Thymus (tissue), 11 donors: Measurements from ENCODE around the gene CPLX3. TPM values are rescaled to one million over a fixed set of nuclear protein-coding genes. Genes with fewer than 3 reads are reported as not detected.

ENCODE experiments used
- DNase-seq, 9 donors: peaks; one replicate each; pipeline ENCODE4 v3.0.0-alpha.2; 2013; ENCODE audit warnings: low spot score in 9 of 9, low read depth in 6 of 9, missing footprints in 1 of 9
- H3K27ac ChIP-seq, 2 donors: one replicate each; pipeline ENCODE4 v1.5.1; 2013; ENCODE audit warnings: control low read depth in 1 of 2, low read depth in 1 of 2, low read length in 1 of 2, mild to moderate bottlenecking in 1 of 2, moderate library complexity in 1 of 2
- H3K27me3 ChIP-seq, 2 donors: one replicate each; pipeline ENCODE4 v1.5.1; 2013; ENCODE audit warnings: low read length in 1 of 2; ENCODE audit not compliant: control insufficient read depth in 2 of 2, insufficient read depth in 1 of 2
- H3K36me3 ChIP-seq, 2 donors: one replicate each; pipeline ENCODE4 v1.5.1; 2013; ENCODE audit warnings: low read length in 1 of 2, mild to moderate bottlenecking in 1 of 2, moderate library complexity in 1 of 2; ENCODE audit not compliant: control insufficient read depth in 2 of 2, insufficient read depth in 2 of 2
- H3K4me1 ChIP-seq, 2 donors: one replicate each; pipeline ENCODE4 v1.5.1; 2013; ENCODE audit warnings: low read length in 2 of 2; ENCODE audit not compliant: control insufficient read depth in 2 of 2, insufficient read depth in 2 of 2
- H3K4me3 ChIP-seq, 2 donors: one replicate each; pipeline ENCODE4 v1.5.1; 2013; ENCODE audit warnings: low read length in 2 of 2, control low read depth in 1 of 2, mild to moderate bottlenecking in 1 of 2
- H3K9me3 ChIP-seq, 2 donors: one replicate each; pipeline ENCODE4 v1.5.1; 2013; ENCODE audit warnings: low read length in 1 of 2, mild to moderate bottlenecking in 1 of 2; ENCODE audit not compliant: control insufficient read depth in 2 of 2, insufficient read depth in 1 of 2
- WGBS: extraction: QIAGEN DNeasy Blood & Tissue Kit; methylation state at CpG from one replicate; pipeline ENCODE4 v1.1.7; 2013; 5-methylcytosine and 5-hydroxymethylcytosine counted together
- polyA plus RNA-seq: library from polyadenylated mRNA; stranded (reverse); fragments of 200-250 nt; gene quantifications from one replicate; pipeline ENCODE4 v1.2.3, GENCODE V29; 2013
- total RNA-seq: library from RNA; stranded (reverse); fragments of 120-200 nt; gene quantifications from one replicate; pipeline ENCODE4 v1.2.4, GENCODE V29; 2013
- donor health status: healthy.

Gene CPLX3
- total and polyA plus RNA-seq, 2 donors = 0.05 to 1.1 TPM

GRCh38 chr15:74821091-74821789, 5.2 kb upstream of the CPLX3 start:
- WGBS = 88% methylated on average over 11 of the region's 11 CpGs
- Histone ChIP-seq H3K36me3 (no peaks in the 10 kb centered on the region), H3K4me3 (no peak overlapping the region), H3K27ac (no peak overlapping the region), H3K27me3 (peaks cover 5 to 51% of the 10 kb centered on the region in 2 donors), H3K4me1 (peaks cover 0 to 2% of the 10 kb centered on the region in 2 donors), H3K9me3 (no peaks in the 10 kb centered on the region)
- no peak for DNase-seq

GRCh38 chr15:74821790-74822158, 4.7 kb upstream of the CPLX3 start:
- no peak overlapping the region for H3K27ac ChIP-seq
- peaks cover 0 to 3% of the 10 kb centered on the region in 2 donors for H3K9me3 ChIP-seq
- peaks cover 0 to 6% of the 10 kb centered on the region in 2 donors for H3K4me1 ChIP-seq
- DNase-seq = no peak
- H3K4me3 ChIP-seq = no peak overlapping the region
- H3K27me3 ChIP-seq = peaks cover 9 to 56% of the 10 kb centered on the region in 2 donors
- no peaks in the 10 kb centered on the region for H3K36me3 ChIP-seq
- 83% methylated on average over 7 of the region's 7 CpGs for WGBS

GRCh38 chr15:74822233-74822632, 4.2 kb upstream of the CPLX3 start:
- Histone ChIP-seq H3K27ac (no peak overlapping the region), H3K4me1 (peaks cover 0 to 6% of the 10 kb centered on the region in 2 donors), H3K4me3 (no peak overlapping the region), H3K36me3 (no peaks in the 10 kb centered on the region), H3K27me3 (peaks cover 13 to 60% of the 10 kb centered on the region in 2 donors), H3K9me3 (peaks cover 0 to 3% of the 10 kb centered on the region in 2 donors)
- DNase-seq = no peak
- WGBS = 98% methylated on average over 4 of the region's 4 CpGs

DNA sequence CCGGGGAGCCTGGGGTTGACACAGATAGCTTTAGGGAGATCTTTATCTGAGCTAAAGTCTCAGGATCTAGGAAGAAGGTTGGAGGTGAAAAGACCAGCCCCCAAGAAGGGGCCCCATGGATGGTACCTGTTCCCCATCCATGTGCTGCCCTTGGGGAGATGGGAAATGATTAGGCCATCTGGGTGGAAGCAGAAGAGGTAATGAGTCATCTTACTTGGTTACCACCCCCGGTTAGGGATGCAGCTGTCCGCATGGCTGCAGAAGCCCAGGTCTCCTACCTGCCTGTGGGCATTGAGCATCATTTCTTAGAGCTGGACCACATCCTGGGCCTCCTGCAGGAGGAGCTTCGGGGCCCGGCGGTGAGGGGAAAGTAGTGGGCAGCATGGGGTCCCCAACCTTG, 3.1 kb upstream of the CPLX3 start:
- WGBS = 90% methylated on average over 6 of the region's 6 CpGs
- peaks cover 13 to 64% of the 10 kb centered on the region in 2 donors for H3K27me3 ChIP-seq
- H3K9me3 ChIP-seq = peaks cover 0 to 3% of the 10 kb centered on the region in 2 donors
- H3K4me3 ChIP-seq = no peak overlapping the region
- peaks cover 0 to 6% of the 10 kb centered on the region in 2 donors for H3K4me1 ChIP-seq
- no peak overlapping the region for H3K27ac ChIP-seq
- H3K36me3 ChIP-seq = no peaks in the 10 kb centered on the region
- no peak for DNase-seq

- Histone ChIP-seq H3K36me3 (no peaks in the 10 kb centered on the region), H3K27ac (no peak overlapping the region), H3K9me3 (peaks cover 0 to 3% of the 10 kb centered on the region in 2 donors), H3K4me1 (peaks cover 0 to 6% of the 10 kb centered on the region in 2 donors), H3K27me3 (peaks cover 13 to 65% of the 10 kb centered on the region in 2 donors), H3K4me3 (no peak overlapping the region)
- WGBS = 93% methylated on average over 7 of the region's 7 CpGs
- DNase-seq = no peak
Measured at GRCh38 chr15:74824976-74825375, 1.5 kb upstream of the CPLX3 start.

DNA sequence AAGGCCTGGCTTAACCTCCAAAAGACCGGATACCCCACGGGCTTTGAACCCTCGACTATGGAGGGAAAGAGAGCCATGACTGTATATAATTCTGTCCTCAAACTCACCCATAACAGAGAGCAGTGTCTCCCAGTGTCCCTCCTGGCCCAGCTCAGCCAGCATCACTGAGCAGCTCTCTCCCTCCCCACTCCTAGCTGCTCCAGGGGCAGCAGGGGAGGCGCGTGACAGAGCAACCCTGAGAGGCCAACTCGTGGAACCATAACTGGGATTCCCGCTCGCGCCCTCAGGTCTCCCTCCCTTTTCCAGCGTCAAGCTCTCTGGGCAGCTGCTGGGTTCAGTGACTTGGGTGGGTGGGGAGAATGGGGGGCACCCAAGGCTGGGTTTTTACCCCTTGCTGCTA, 561 bp upstream of the CPLX3 start:
- 72% methylated on average over 10 of the region's 10 CpGs for WGBS
- Histone ChIP-seq H3K27ac (no peak overlapping the region), H3K4me3 (no peak overlapping the region), H3K4me1 (peaks cover 0 to 6% of the 10 kb centered on the region in 2 donors), H3K36me3 (no peaks in the 10 kb centered on the region), H3K27me3 (peaks cover 13 to 62% of the 10 kb centered on the region in 2 donors), H3K9me3 (peaks cover 0 to 3% of the 10 kb centered on the region in 2 donors)
- no peak for DNase-seq

DNA sequence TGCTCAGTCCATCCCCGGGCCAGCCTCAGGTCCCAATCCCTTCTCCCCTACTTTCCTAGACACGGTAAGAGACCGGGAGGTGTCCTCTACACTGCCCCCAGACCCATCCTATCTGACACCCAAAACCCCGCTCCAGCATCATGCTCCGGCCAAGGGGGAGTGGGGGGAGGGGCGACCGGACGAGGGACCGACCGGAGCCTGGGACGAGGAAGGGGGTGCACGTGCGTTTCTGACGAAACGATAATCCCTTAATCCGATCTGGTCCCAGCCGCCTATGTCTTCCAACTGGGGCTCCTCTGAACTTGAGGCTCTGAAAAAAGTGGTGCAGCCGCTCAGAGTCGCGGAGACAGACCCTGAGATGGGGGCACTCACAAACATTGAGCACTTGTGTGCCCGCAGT, 494 bp downstream of the CPLX3 start:
- Histone ChIP-seq H3K27me3 (peaks cover 13 to 59% of the 10 kb centered on the region in 2 donors), H3K9me3 (peaks cover 0 to 3% of the 10 kb centered on the region in 2 donors), H3K4me3 (no peak overlapping the region), H3K27ac (no peak overlapping the region), H3K36me3 (no peaks in the 10 kb centered on the region), H3K4me1 (peaks cover 0 to 6% of the 10 kb centered on the region in 2 donors)
- 26% methylated on average over 21 of the region's 21 CpGs for WGBS
- no peak for DNase-seq

- Histone ChIP-seq H3K36me3 (no peaks in the 10 kb centered on the region), H3K27me3 (peaks cover 13 to 59% of the 10 kb centered on the region in 2 donors), H3K9me3 (peaks cover 0 to 3% of the 10 kb centered on the region in 2 donors), H3K4me3 (no peak overlapping the region), H3K4me1 (peaks cover 0 to 6% of the 10 kb centered on the region in 2 donors), H3K27ac (no peak overlapping the region)
- 67% methylated on average over 5 of the region's 5 CpGs for WGBS
- DNase-seq = no peak
Measured at GRCh38 chr15:74827614-74828013, 1.2 kb downstream of the CPLX3 start.

GRCh38 chr15:74828835-74829234, 2.4 kb downstream of the CPLX3 start:
- Histone ChIP-seq H3K4me3 (no peak overlapping the region), H3K36me3 (no peaks in the 10 kb centered on the region), H3K4me1 (peaks cover 0 to 6% of the 10 kb centered on the region in 2 donors), H3K27ac (no peak overlapping the region), H3K9me3 (peaks cover 0 to 3% of the 10 kb centered on the region in 2 donors), H3K27me3 (peaks cover 13 to 52% of the 10 kb centered on the region in 2 donors)
- no peak for DNase-seq
- 92% methylated on average over 6 of the region's 6 CpGs for WGBS
